KMS-11 (cell line): ENCODE results near the gene PAX2.

Experiments
- H2AFZ ChIP-seq: fragments of 200-600 bp; sonication (generic); 2 replicates; pipeline ENCODE4 v1.6.1; 2016; ENCODE audit warnings: antibody characterized with exemption, mixed run types, low read depth
- H3K27ac ChIP-seq: fragments of 200-600 bp; sonication (generic); 2 replicates; pipeline ENCODE4 v1.6.1; 2016; ENCODE audit warnings: mild to moderate bottlenecking, mixed run types
- H3K27me3 ChIP-seq: fragments of 200-600 bp; sonication (generic); 2 replicates; pipeline ENCODE4 v1.6.1; 2017; ENCODE audit warnings: mild to moderate bottlenecking, low read depth, mixed run types, moderate library complexity; ENCODE audit not compliant: insufficient read depth
- H3K36me3 ChIP-seq: fragments of 200-600 bp; sonication (generic); 2 replicates; pipeline ENCODE4 v1.6.1; 2017; ENCODE audit warnings: mild to moderate bottlenecking, mixed run types; ENCODE audit not compliant: insufficient read depth
- H3K4me1 ChIP-seq: fragments of 200-600 bp; sonication (generic); 2 replicates; pipeline ENCODE4 v1.6.1; 2016; ENCODE audit warnings: mild to moderate bottlenecking, low read depth, mixed run types; ENCODE audit not compliant: poor library complexity, severe bottlenecking
- H3K4me2 ChIP-seq: fragments of 200-600 bp; sonication (generic); 2 replicates; pipeline ENCODE4 v1.7.0; 2016; ENCODE audit warnings: mild to moderate bottlenecking, mixed run types
- H3K4me3 ChIP-seq: fragments of 200-600 bp; sonication (generic); IDR thresholded peaks from 2 replicates; pipeline ENCODE4 v1.6.1; 2017; ENCODE audit warnings: low read depth, low read length, mixed read lengths; ENCODE audit not compliant: insufficient read depth
- H3K79me2 ChIP-seq: fragments of 200-600 bp; sonication (generic); 2 replicates; pipeline ENCODE4 v1.6.1; 2016; ENCODE audit warnings: low read depth, mixed run types; ENCODE audit not compliant: insufficient read depth
- H3K9ac ChIP-seq: fragments of 200-600 bp; sonication (generic); 2 replicates; pipeline ENCODE4 v1.6.1; 2016; ENCODE audit warnings: mild to moderate bottlenecking, mixed run types
- H4K20me1 ChIP-seq: fragments of 200-600 bp; sonication (generic); 2 replicates; pipeline ENCODE4 v1.6.1; 2016; ENCODE audit warnings: mild to moderate bottlenecking, mixed run types; ENCODE audit not compliant: insufficient read depth
- TF ChIP-seq, protein P1 (sequence below): fragments of 200-600 bp; sonication (generic); conservative IDR thresholded peaks from 2 replicates; pipeline ENCODE4 v1.6.1; 2017; ENCODE audit warnings: low read depth, mild to moderate bottlenecking, antibody characterized with exemption, low read length, moderate library complexity, mixed read lengths

PAX2 gene

DNA sequence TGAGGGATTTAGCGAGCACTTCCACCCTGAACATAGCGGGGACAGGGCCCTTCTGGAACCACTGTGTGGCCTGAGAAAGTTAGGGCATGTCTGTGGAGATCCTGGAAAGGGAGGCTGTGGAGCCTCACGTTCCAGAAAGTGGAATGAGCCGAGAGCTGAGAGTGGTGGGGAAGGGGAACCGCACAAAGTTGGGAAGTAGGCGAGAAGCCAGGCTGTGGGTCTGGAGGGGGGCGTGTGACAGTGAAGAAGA is 10.4 kb upstream of the PAX2 start:
- Histone ChIP-seq H3K9ac (no peak overlapping the region), H3K79me2 (no peaks in the 10 kb centered on the region), H3K4me3 (no peak overlapping the region), H2AFZ (no peak overlapping the region), H3K36me3 (no peaks in the 10 kb centered on the region), H3K27me3 (peaks cover 58% of the 10 kb centered on the region), H3K4me1 (peaks cover 16% of the 10 kb centered on the region), H3K4me2 (no peak overlapping the region), H4K20me1 (no peaks in the 10 kb centered on the region), H3K27ac (no peak overlapping the region)
- TF ChIP-seq, protein P1, sequence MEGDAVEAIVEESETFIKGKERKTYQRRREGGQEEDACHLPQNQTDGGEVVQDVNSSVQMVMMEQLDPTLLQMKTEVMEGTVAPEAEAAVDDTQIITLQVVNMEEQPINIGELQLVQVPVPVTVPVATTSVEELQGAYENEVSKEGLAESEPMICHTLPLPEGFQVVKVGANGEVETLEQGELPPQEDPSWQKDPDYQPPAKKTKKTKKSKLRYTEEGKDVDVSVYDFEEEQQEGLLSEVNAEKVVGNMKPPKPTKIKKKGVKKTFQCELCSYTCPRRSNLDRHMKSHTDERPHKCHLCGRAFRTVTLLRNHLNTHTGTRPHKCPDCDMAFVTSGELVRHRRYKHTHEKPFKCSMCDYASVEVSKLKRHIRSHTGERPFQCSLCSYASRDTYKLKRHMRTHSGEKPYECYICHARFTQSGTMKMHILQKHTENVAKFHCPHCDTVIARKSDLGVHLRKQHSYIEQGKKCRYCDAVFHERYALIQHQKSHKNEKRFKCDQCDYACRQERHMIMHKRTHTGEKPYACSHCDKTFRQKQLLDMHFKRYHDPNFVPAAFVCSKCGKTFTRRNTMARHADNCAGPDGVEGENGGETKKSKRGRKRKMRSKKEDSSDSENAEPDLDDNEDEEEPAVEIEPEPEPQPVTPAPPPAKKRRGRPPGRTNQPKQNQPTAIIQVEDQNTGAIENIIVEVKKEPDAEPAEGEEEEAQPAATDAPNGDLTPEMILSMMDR: no peak

- peaks cover 58% of the 10 kb centered on the region for H3K27me3 ChIP-seq
- no peak overlapping the region for H3K27ac ChIP-seq
- H3K9ac ChIP-seq: no peak overlapping the region
- H3K4me3 ChIP-seq: no peak overlapping the region
- peaks cover 13% of the 10 kb centered on the region for H3K4me1 ChIP-seq
- H3K79me2 ChIP-seq: no peaks in the 10 kb centered on the region
- TF ChIP-seq, protein P1: no peak
- H2AFZ ChIP-seq: no peak overlapping the region
- H4K20me1 ChIP-seq: no peaks in the 10 kb centered on the region
- H3K4me2 ChIP-seq: no peak overlapping the region
- no peaks in the 10 kb centered on the region for H3K36me3 ChIP-seq
Observed at GRCh38 chr10:100735337-100736143, 9.8 kb upstream of the PAX2 start.

DNA sequence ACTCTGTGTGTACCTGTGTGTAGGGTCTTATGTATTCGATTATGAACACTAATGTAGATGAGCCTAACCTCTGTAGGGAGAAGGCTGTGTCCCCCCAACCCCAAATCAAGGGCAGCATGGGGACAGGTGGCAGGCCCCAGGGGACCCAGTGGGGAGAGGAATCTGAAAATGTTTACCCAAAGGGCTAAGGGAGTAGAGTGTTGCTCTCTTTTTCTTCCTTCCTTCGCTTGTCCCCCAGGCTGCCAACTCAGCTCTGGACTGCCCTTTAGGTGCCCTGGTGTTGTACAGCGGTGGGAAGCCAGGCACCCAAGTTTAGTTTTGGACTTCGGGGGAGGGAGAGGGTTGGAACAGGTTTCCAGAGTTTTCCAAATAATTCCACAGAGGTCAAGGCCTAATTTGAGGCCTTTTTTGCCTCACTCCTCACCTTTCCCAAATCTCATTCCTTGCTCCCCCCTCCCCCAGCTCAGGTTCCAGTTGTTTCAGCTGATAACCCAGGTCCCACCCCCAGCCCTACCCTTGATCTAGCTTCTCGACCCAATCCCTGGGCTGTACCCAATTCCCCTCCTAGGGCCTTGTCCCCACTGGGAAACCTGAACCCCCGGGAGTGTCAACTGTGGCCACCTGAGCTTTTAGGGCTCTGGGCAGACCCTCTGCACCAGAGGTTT is 9.1 kb upstream of the PAX2 start:
- no peak overlapping the region for H3K9ac ChIP-seq
- no peaks in the 10 kb centered on the region for H3K79me2 ChIP-seq
- H3K27ac ChIP-seq: no peak overlapping the region
- H3K36me3 ChIP-seq: no peaks in the 10 kb centered on the region
- H4K20me1 ChIP-seq: no peaks in the 10 kb centered on the region
- peaks cover 58% of the 10 kb centered on the region for H3K27me3 ChIP-seq
- no peak overlapping the region for H3K4me2 ChIP-seq
- peaks cover 6% of the 10 kb centered on the region for H3K4me1 ChIP-seq
- H2AFZ ChIP-seq: no peak overlapping the region
- no peak overlapping the region for H3K4me3 ChIP-seq
- TF ChIP-seq, protein P1: no peak

DNA sequence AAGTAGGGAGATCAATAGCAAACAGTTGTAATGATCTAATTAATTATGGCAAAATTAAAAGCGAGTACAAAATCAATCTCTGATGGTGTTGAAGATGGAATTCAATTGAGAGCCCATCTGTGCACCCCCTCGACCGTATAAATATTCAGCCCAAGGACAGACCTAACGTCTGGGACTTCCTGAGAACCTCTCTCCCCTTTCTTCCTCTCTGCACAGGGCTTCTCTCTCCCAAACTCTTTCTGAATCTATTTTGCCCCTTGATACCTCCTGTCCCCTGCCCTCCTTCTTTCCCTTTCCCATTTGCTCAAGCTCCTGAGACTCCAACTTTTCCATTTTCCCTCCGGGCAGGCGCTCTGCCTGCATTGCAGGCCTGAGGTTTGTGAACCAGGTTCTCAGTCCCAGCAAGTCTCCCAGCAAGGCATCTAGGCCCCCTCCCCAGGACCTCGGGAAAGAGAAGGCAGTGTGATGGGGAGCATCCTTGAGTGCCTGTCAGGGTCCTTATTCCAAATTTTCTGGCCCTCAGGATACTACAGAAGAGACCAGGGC is 8.5 kb upstream of the PAX2 start:
- H3K27me3 ChIP-seq: peaks cover 58% of the 10 kb centered on the region
- TF ChIP-seq, protein P1: no peak
- H4K20me1 ChIP-seq: no peaks in the 10 kb centered on the region
- H3K4me1 ChIP-seq: no peaks in the 10 kb centered on the region
- no peak overlapping the region for H2AFZ ChIP-seq
- no peak overlapping the region for H3K4me2 ChIP-seq
- H3K79me2 ChIP-seq: no peaks in the 10 kb centered on the region
- no peaks in the 10 kb centered on the region for H3K36me3 ChIP-seq
- H3K27ac ChIP-seq: no peak overlapping the region
- H3K9ac ChIP-seq: no peak overlapping the region
- H3K4me3 ChIP-seq: no peak overlapping the region
